T-cell (primary cell): ENCODE results near the gene MID1IP1. TPM values are rescaled to one million over a fixed set of nuclear protein-coding genes. Genes with fewer than 3 reads are reported as not detected.

Experiments
- ATAC-seq, 4 experiments: fragments of 200-7000 bp in 3 of 4; fragments of 150-1000 bp in 1 of 4; cut with Tn5 transposase; replicated peaks in 1 of 4; 1 replicate in 3 of 4; 2 replicates in 1 of 4; pipeline ENCODE4 v1.10.0; 2021; ENCODE audit warnings: moderate library complexity in 3 of 4, mild to moderate bottlenecking in 2 of 4, moderate number of reproducible peaks in 1 of 4
- CTCF ChIA-PET, 2 donors: fragments of 300-600 bp; sonication (Branson Sonifier 250); formaldehyde crosslinking; loops; one replicate each; lab custom pipeline; 2022; ENCODE audit warnings: antibody characterized with exemption in 2 of 2; lab: Charles Lee
- POLR2A ChIA-PET, 2 donors: fragments of 300-600 bp; sonication (Branson Sonifier 250); formaldehyde crosslinking; loops; one replicate each; lab custom pipeline; 2022; ENCODE audit warnings: antibody characterized with exemption in 2 of 2; lab: Charles Lee
- DNase-seq, 35 experiments: peaks; one replicate each; pipeline versions ENCODE4 v3.0.0 to v3.0.0-alpha.2; 2013 to 2023
- H3K27ac ChIP-seq: one replicate; pipeline ENCODE4 v1.5.1; 2013; ENCODE audit warnings: low read length
- H3K27me3 ChIP-seq, 2 experiments: replicated peaks in 1 of 2; 1 replicate in 1 of 2; 2 replicates in 1 of 2; pipeline versions ENCODE4 v1.6.1 to v1.7.0; 2013; ENCODE audit warnings: low read length in 1 of 2, mixed read lengths in 1 of 2; ENCODE audit not compliant: control insufficient read depth in 2 of 2, insufficient read depth in 2 of 2; ENCODE audit errors: extremely low read depth in 1 of 2
- H3K36me3 ChIP-seq, 2 donors: 1 replicate in 1 of 2; 2 replicates in 1 of 2; pipeline versions ENCODE4 v1.6.1 to v1.7.0; 2013; ENCODE audit warnings: low read length in 1 of 2; ENCODE audit not compliant: control insufficient read depth in 2 of 2, insufficient read depth in 1 of 2; ENCODE audit errors: extremely low read depth in 1 of 2
- H3K4me1 ChIP-seq, 2 experiments: 1 replicate in 1 of 2; 2 replicates in 1 of 2; pipeline versions ENCODE4 v1.6.1 to v1.7.0; 2013; ENCODE audit warnings: low read length in 2 of 2, mixed read lengths in 1 of 2; ENCODE audit not compliant: insufficient read depth in 2 of 2, control insufficient read depth in 1 of 2; ENCODE audit errors: extremely low read depth in 1 of 2
- H3K4me3 ChIP-seq, 2 donors: 1 replicate in 1 of 2; 2 replicates in 1 of 2; pipeline versions ENCODE4 v1.5.1 to v1.7.0; 2013; ENCODE audit warnings: mild to moderate bottlenecking in 2 of 2, low read length in 1 of 2, moderate library complexity in 1 of 2; ENCODE audit not compliant: control insufficient read depth in 1 of 2; ENCODE audit errors: extremely low read depth in 1 of 2
- H3K9me3 ChIP-seq: 2 replicates; pipeline ENCODE4 v1.7.0; 2013
- H3K27ac Mint-ChIP-seq, 2 donors: one replicate each; pipeline ENCODE4 v1.8.0; 2020 to 2021; ENCODE audit warnings: mild to moderate bottlenecking in 2 of 2, mixed read lengths in 2 of 2
- H3K27me3 Mint-ChIP-seq, 2 donors: one replicate each; pipeline ENCODE4 v1.8.0; 2021 to 2022; ENCODE audit warnings: mixed read lengths in 2 of 2
- H3K36me3 Mint-ChIP-seq: one replicate; pipeline ENCODE4 v1.8.0; 2021; ENCODE audit warnings: mixed read lengths
- H3K4me1 Mint-ChIP-seq, 3 donors: one replicate each; pipeline ENCODE4 v1.8.0; 2020 to 2022; ENCODE audit warnings: mixed read lengths in 3 of 3, mild to moderate bottlenecking in 1 of 3
- H3K4me3 Mint-ChIP-seq, 3 donors: one replicate each; pipeline ENCODE4 v1.8.0; 2020 to 2022; ENCODE audit warnings: mild to moderate bottlenecking in 3 of 3, mixed read lengths in 3 of 3, moderate library complexity in 3 of 3
- H3K9me3 Mint-ChIP-seq, 3 donors: one replicate each; pipeline ENCODE4 v1.8.0; 2020 to 2022; ENCODE audit warnings: mixed read lengths in 3 of 3
- WGBS: methylation state at CpG from one replicate; pipeline ENCODE4 v1.1.5; 2013; ENCODE audit warnings: missing lambda C conversion rate; ENCODE audit not compliant: insufficient coverage; 5-methylcytosine and 5-hydroxymethylcytosine counted together
- total RNA-seq, 35 experiments: library from RNA in 6 of 35; stranded (reverse) in 6 of 35; fragments of 120-200 nt in 1 of 35; gene quantifications; one replicate each; pipeline versions ENCODE4 v1.2.1 to v1.2.4 and lab custom pipeline; 2013 to 2026

MID1IP1 gene
- total RNA-seq, 5 donors from 2014 or later (not counting 1 experiment from before 2014, with no cell fraction given), result 19.1 to 73.4 (median 65.2) TPM

GRCh38 chrX:38770152-38770551, 31.1 kb upstream of the MID1IP1 start:
- ChIA-PET CTCF (no interaction called here), POLR2A (no interaction called here)
- Mint-ChIP-seq H3K4me1 (no peaks in the 10 kb centered on the region), H3K4me3 (no peak overlapping the region), H3K27me3 (peaks cover 0 to 20% of the 10 kb centered on the region in 2 donors), H3K9me3 (no peaks in the 10 kb centered on the region), H3K27ac (no peak overlapping the region), H3K36me3 (no peaks in the 10 kb centered on the region)
- no peaks in the 10 kb centered on the region for H3K36me3 ChIP-seq
- no CpG with 5 or more reads among the region's 10 CpGs for WGBS
- H3K4me3 ChIP-seq, result no peak overlapping the region
- peaks cover 0 to 2% of the 10 kb centered on the region in 2 experiments for H3K27me3 ChIP-seq
- DNase-seq (no peak), ATAC-seq (no peak)
- H3K27ac ChIP-seq, result no peak overlapping the region
- no peaks in the 10 kb centered on the region for H3K4me1 ChIP-seq
- no peaks in the 10 kb centered on the region for H3K9me3 ChIP-seq

GRCh38 chrX:38774249-38774648, 27.0 kb upstream of the MID1IP1 start:
- H3K4me1 Mint-ChIP-seq, result no peaks in the 10 kb centered on the region
- 10% methylated on average over 2 of the region's 4 CpGs for WGBS
- ChIA-PET POLR2A (no interaction called here), CTCF (no interaction called here)
- no peaks in the 10 kb centered on the region for H3K36me3 Mint-ChIP-seq
- no peak overlapping the region for H3K4me3 Mint-ChIP-seq
- Histone ChIP-seq H3K27ac (no peak overlapping the region), H3K9me3 (no peaks in the 10 kb centered on the region), H3K36me3 (no peaks in the 10 kb centered on the region), H3K4me1 (no peaks in the 10 kb centered on the region), H3K27me3 (peaks cover 0 to 2% of the 10 kb centered on the region in 2 experiments), H3K4me3 (no peak overlapping the region)
- ATAC-seq, result no peak
- DNase-seq, result no peak
- H3K27ac Mint-ChIP-seq, result no peak overlapping the region
- no peaks in the 10 kb centered on the region for H3K9me3 Mint-ChIP-seq
- H3K27me3 Mint-ChIP-seq, result peaks cover 0 to 18% of the 10 kb centered on the region in 2 donors

- peaks cover 0 to 4% of the 10 kb centered on the region in 2 donors for H3K27me3 Mint-ChIP-seq
- H3K27me3 ChIP-seq, result no peaks in the 10 kb centered on the region
- ATAC-seq (no peak), DNase-seq (no peak)
- H3K4me3 ChIP-seq, result no peak overlapping the region
- no peak overlapping the region for H3K27ac Mint-ChIP-seq
- H3K36me3 Mint-ChIP-seq, result no peaks in the 10 kb centered on the region
- H3K9me3 ChIP-seq, result no peaks in the 10 kb centered on the region
- no peaks in the 10 kb centered on the region for H3K9me3 Mint-ChIP-seq
- H3K4me3 Mint-ChIP-seq, result no peak overlapping the region
- no peak overlapping the region for H3K27ac ChIP-seq
- CTCF ChIA-PET, result no interaction called here
- no peaks in the 10 kb centered on the region for H3K36me3 ChIP-seq
- POLR2A ChIA-PET, result no interaction called here
- H3K4me1 Mint-ChIP-seq, result peaks cover 3 to 11% (median 6%) of the 10 kb centered on the region in 3 donors
- H3K4me1 ChIP-seq, result peaks cover 2 to 8% of the 10 kb centered on the region in 2 experiments
Observed at GRCh38 chrX:38796946-38797345, 4.3 kb upstream of the MID1IP1 start.

- Histone ChIP-seq H3K36me3 (no peaks in the 10 kb centered on the region), H3K4me3 (no peak overlapping the region), H3K9me3 (no peaks in the 10 kb centered on the region), H3K27me3 (no peaks in the 10 kb centered on the region), H3K4me1 (peaks cover 0 to 22% of the 10 kb centered on the region in 2 experiments), H3K27ac (no peak overlapping the region)
- ATAC-seq, result no peak
- H3K27me3 Mint-ChIP-seq, result peaks cover 0 to 7% of the 10 kb centered on the region in 2 donors
- POLR2A ChIA-PET, result no interaction called here
- H3K27ac Mint-ChIP-seq, result no peak overlapping the region
- H3K4me3 Mint-ChIP-seq, result no peak overlapping the region
- no CpG with 5 or more reads among the region's 1 CpG for WGBS
- DNase-seq, result no peak
- H3K36me3 Mint-ChIP-seq, result no peaks in the 10 kb centered on the region
- H3K4me1 Mint-ChIP-seq, result peaks cover 13 to 22% (median 21%) of the 10 kb centered on the region in 3 donors
- H3K9me3 Mint-ChIP-seq, result no peaks in the 10 kb centered on the region
- CTCF ChIA-PET, result interaction anchor here (0.6 to 1.4 kb wide), 2 partner anchors 84 to 187 kb away, joined by 3 read pairs; no protein-coding TSS in a partner anchor
Observed at GRCh38 chrX:38798956-38799355, 2.3 kb upstream of the MID1IP1 start.

- POLR2A ChIA-PET, result no interaction called here
- WGBS, result no CpG with 5 or more reads among the region's 5 CpGs
- Mint-ChIP-seq H3K4me3 (no peak overlapping the region), H3K4me1 (peaks cover 13 to 22% (median 21%) of the 10 kb centered on the region in 3 donors), H3K9me3 (no peaks in the 10 kb centered on the region), H3K27ac (peak overlapping the region; percentile 47 to 49), H3K27me3 (peaks cover 0 to 7% of the 10 kb centered on the region in 2 donors), H3K36me3 (no peaks in the 10 kb centered on the region)
- Histone ChIP-seq H3K9me3 (no peaks in the 10 kb centered on the region), H3K4me1 (peaks cover 0 to 22% of the 10 kb centered on the region in 2 experiments), H3K36me3 (no peaks in the 10 kb centered on the region), H3K27ac (no peak overlapping the region), H3K27me3 (no peaks in the 10 kb centered on the region), H3K4me3 (no peak overlapping the region)
- CTCF ChIA-PET, result interaction anchor here (0.7 to 1.4 kb wide), 3 partner anchors 11 to 186 kb away, joined by 3 read pairs; no protein-coding TSS in a partner anchor
- DNase-seq, result peak in 9 of 35 experiments; percentile 12 to 55 (median 27)
- no peak for ATAC-seq
Observed at GRCh38 chrX:38799995-38800580, 1.2 kb upstream of the MID1IP1 start.

GRCh38 chrX:38803243-38803587, 2.0 kb downstream of the MID1IP1 start:
- Histone ChIP-seq H3K27ac (peak overlapping the region; percentile 85), H3K36me3 (no peaks in the 10 kb centered on the region), H3K9me3 (no peaks in the 10 kb centered on the region), H3K4me1 (peaks cover 0 to 28% of the 10 kb centered on the region in 2 experiments), H3K4me3 (peak overlapping the region; percentile 60 to 85), H3K27me3 (no peaks in the 10 kb centered on the region)
- H3K27me3 Mint-ChIP-seq, result peaks cover 0 to 7% of the 10 kb centered on the region in 2 donors
- H3K9me3 Mint-ChIP-seq, result no peaks in the 10 kb centered on the region
- DNase-seq (no peak), ATAC-seq (no peak)
- H3K4me1 Mint-ChIP-seq, result peaks cover 21 to 33% (median 31%) of the 10 kb centered on the region in 3 donors
- ChIA-PET POLR2A (no interaction called here), CTCF (no interaction called here)
- peaks cover 4% of the 10 kb centered on the region for H3K36me3 Mint-ChIP-seq
- H3K4me3 Mint-ChIP-seq, result peak overlapping the region; percentile 78 to 87 (median 82)
- no CpG with 5 or more reads among the region's 3 CpGs for WGBS
- peak overlapping the region; percentile 90 to 92 for H3K27ac Mint-ChIP-seq
